GM18519 (cell line): ENCODE results near the gene LRRC23.

Source experiments
- ATAC-seq: cut with Tn5 transposase; IDR thresholded peaks from one replicate; pipeline ENCODE4 v1.9.1; 2021; ENCODE audit warnings: mild to moderate bottlenecking, moderate library complexity; ENCODE audit not compliant: unreplicated experiment, low FRiP score

Gene LRRC23

DNA sequence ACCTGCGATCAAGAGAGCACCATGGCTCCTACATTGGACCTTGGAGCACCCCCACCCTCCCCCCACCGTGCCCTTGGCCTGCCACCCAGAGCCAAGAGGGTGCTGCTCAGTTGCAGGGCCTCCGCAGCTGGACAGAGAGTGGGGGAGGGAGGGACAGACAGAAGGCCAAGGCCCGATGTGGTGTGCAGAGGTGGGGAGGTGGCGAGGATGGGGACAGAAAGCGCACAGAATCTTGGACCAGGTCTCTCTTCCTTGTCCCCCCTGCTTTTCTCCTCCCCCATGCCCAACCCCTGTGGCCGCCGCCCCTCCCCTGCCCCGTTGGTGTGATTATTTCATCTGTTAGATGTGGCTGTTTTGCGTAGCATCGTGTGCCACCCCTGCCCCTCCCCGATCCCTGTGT lies 37.2 kb downstream of the LRRC23 start:
- ATAC-seq = no peak

- no peak for ATAC-seq
These were observed 37.7 kb downstream of the LRRC23 start for GRCh38 chr12:6942331-6942665.

GRCh38 chr12:6943389-6943721 lies 38.7 kb downstream of the LRRC23 start:
- ATAC-seq = no peak

DNA sequence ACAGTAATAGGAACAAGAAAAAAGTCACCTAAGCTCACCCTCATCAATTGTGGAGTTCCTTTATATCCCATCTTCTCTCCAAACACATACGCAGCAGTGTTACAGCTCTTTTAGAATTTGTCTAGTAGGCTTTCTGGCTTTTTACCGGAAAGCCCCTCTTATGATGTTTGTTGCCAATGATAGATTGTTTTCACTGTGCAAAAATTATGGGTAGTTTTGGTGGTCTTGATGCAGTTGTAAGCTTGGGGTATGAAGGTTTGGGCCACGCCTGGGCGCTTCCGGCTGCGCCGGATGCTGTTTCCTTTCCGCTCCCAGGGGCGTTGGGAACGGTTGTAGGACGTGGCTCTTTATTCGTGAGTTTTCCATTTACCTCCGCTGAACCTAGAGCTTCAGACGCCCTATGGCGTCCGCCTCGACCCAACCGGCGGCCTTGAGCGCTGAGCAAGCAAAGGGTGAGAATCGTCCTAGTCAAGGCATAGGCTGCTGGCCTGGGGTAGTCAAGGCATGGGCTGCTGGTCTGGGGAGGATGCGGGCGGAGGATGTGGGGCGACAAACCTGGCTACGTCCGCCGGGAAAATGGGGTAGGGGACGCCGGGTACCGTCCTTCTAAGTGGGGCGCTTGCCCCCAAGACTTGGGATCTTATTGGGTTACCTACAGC lies 39.2 kb downstream of the LRRC23 start, which contains the start of the genes C12orf57 and RNU7-1:
TSS of gene C12orf57 (plus strand) at position 301 of the 659 bp plus-strand sequence. CDS start at position 401, 100 bp downstream.
TSS of gene RNU7-1 (plus strand) at position 95 of the 659 bp plus-strand sequence.
- no peak for ATAC-seq

GRCh38 chr12:6944381-6945186 lies 40.0 kb downstream of the LRRC23 start:
- no peak for ATAC-seq

- no peak for ATAC-seq
These were observed 41.0 kb downstream of the LRRC23 start for GRCh38 chr12:6945613-6946012.

DNA sequence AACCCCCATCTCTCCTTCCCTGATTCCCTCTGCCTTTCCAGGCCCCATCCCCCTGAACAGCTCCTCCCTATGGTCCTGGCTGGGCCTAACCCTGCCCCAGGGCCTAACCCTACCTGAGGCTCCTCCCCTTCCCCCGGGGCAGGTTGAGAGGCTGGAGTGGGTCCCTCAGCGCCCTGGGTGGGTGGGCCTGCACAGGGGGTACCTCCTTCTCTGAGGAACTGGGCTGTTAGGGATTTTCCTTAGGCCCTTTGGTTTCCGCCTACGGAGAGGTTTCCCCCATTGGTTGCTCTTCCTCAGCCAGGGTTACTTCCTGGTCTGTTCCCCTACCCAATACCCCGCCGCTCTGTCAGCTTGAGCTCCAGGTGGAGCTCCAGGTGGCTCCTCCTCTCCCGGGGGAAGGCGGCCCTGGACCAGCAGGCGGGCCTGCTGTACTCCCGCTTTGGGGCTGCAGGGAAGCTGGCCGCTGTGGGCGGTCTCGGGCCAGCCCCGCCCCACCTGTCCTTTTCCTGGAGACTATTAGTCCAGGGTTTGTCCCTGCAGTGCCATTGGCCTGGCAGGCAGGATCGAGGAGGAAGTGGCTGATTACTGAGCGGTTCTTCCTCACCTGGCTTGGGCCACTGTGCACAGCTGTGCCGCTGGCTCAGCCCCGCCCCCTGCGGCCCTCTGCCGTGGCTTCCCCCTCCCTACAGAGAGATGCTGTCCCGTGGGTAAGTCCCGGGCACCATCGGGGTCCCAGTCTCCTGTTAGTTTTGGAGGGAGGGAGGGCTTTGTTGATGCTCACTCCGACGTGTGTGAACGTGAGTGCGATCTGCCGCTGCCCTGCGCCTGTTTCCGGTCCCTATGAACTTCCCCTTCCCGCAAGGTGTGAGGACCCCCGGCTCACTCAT lies 41.7 kb downstream of the LRRC23 start:
- ATAC-seq = no peak

DNA sequence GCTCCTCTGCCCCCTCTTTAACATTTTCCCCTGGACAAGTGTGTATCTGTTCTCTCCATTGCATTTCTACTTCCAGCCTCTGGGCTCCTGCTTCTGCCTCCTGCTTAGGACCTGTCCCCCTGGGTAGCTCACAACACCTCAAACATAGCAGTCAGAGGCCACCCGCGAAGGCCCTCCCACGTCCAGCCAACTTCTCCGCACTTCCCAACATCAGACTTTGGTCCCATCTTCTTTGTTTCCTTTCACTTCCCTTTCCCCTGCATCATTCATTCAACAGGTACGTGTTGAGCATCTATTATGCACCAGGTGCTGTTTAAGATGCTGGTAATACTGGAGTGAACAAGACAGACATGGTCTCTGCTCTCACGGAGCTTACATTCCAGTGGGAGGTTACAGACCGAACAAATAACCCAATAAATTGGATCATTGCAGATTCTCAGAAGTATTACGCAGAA lies 42.3 kb downstream of the LRRC23 start:
- no peak for ATAC-seq

DNA sequence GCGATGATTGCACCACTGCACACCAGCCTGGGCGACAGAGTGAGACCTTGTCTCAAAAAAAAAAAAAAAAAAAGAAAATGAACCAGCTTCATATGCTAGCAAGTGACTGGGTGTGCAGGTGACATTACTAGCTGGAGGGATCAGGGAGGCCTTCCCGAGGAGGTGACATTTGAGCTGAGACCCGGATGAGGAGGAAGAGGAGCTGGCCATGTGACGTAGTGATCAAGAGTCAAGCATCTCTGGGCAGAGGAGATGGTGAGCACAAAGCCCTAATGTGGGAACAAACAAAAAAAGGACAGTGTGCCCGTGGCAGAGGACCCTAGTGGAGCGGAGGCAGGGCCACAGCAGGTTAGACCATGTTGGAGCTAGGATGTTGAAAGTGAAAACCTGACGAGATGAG lies 43.0 kb downstream of the LRRC23 start:
- ATAC-seq = no peak

DNA sequence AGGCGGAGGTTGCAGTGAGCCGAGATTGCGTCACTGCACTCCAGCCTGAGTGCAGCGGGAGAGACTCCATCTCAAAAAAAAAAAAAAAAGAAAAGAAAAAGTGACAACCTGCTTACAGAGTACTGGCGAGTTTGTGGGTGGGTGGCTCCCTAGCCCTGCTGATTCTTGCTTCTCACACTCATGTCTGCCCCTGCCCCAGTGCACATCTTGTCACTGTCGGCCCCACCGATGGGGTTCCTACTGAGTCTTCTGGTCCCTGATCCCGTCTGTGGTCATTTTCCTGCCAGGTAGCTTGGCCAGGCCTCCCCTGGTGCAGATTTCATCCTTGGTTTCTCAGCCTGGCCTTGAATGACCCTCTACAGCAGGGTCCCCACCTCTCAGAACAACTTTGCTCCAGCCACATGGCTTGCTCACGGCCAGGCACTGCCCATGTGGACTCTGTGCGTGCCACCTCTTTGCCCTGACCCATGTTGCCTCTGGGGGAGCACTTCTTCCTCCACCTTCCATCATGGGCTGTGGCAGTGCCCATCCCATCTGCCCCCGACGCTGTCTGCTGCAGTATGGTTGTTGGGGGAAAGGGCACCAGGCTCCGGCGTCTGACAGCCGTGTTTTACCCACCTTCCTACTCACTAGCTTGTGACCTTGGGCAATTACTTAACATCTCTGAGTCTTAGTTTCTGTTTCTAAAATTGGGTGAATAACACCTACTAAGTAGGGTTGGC lies 44.4 kb downstream of the LRRC23 start:
- ATAC-seq = no peak

GRCh38 chr12:6950401-6950801 lies 45.8 kb downstream of the LRRC23 start:
- ATAC-seq = no peak

DNA sequence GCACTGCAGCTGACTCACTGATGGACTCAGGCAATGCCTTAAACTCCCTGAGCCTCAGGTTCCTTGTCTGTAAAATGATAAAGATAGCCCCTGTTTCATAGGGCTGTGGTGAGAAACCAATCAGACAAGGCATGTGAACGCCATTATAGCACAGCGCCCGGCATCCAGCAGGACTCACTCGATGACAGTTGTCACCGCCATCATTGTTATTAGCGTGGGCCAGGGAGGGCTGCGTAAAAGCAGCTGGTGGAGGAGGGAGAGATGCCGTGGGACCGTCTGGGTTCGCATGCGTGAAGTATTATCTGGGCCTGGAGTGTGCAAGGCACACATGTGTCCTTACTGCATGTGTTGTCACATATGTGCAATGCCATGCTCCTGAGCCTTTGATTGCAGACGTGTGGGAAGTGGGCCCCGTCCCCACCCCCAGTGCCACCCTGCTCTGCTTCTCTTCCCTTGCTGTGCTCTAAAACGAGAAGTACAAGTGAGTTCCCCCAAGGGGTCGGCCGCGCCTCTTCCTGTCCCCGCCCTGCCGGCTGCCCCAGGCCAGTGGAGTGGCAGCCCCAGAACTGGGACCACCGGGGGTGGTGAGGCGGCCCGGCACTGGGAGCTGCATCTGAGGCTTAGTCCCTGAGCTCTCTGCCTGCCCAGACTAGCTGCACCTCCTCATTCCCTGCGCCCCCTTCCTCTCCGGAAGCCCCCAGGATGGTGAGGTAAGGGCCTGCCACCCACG lies 46.4 kb downstream of the LRRC23 start, which contains the start of gene PTPN6:
TSS of gene PTPN6 (plus strand) at position 546 of the 730 bp plus-strand sequence. CDS start at position 703, 157 bp downstream.
- no peak for ATAC-seq

DNA sequence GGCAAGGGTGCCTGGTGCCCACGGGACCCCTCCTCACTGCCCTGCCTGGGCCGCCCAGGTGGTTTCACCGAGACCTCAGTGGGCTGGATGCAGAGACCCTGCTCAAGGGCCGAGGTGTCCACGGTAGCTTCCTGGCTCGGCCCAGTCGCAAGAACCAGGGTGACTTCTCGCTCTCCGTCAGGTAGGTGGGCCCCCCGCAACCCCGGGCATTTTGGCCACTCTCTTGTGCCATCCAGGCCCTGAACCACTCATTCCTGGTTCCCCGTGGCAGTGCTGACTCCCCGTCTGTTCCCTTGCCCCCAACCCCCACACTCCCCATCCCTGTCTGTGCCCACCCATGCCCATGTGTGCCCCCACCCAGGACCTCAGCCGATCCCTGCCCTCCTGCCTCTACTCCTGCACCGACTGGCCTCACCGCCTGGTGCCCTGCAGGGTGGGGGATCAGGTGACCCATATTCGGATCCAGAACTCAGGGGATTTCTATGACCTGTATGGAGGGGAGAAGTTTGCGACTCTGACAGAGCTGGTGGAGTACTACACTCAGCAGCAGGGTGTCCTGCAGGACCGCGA lies 47.0 kb downstream of the LRRC23 start:
- no peak for ATAC-seq

DNA sequence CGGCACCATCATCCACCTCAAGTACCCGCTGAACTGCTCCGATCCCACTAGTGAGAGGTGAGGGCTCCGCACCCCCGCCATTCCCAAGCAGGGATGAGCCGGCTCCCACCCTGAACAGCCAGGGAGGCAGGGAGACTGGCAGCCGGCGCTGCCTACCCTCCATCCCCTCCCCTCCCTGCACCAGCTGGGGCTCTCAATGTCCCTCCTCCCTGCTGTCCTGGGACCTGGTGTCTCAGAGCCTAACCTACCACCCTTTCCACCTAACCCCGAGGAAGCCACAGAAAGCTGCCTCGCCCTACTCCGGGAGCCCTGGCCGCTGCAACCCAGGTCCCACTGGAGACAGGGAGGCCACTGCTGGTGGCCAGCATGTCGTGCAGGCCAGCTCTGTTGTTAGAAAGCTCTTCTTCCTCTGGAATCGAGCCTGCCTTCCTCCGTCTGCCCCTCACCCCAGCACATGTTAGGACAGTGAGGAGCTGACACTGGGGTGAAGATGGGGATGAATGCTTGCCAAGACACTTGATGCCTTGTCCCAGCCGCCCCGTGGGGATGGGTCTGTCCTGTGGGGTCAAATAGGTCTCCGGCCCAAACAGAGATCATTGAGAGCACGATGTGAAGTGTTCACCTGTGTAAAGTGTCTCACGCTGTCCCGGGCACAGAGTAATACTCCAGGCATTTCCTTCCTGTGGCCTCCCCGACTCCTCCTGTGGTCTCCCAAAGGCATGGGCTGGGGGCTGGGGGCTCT lies 47.7 kb downstream of the LRRC23 start:
- ATAC-seq = no peak

- no peak for ATAC-seq
These were observed 48.3 kb downstream of the LRRC23 start for GRCh38 chr12:6952863-6953441.

DNA sequence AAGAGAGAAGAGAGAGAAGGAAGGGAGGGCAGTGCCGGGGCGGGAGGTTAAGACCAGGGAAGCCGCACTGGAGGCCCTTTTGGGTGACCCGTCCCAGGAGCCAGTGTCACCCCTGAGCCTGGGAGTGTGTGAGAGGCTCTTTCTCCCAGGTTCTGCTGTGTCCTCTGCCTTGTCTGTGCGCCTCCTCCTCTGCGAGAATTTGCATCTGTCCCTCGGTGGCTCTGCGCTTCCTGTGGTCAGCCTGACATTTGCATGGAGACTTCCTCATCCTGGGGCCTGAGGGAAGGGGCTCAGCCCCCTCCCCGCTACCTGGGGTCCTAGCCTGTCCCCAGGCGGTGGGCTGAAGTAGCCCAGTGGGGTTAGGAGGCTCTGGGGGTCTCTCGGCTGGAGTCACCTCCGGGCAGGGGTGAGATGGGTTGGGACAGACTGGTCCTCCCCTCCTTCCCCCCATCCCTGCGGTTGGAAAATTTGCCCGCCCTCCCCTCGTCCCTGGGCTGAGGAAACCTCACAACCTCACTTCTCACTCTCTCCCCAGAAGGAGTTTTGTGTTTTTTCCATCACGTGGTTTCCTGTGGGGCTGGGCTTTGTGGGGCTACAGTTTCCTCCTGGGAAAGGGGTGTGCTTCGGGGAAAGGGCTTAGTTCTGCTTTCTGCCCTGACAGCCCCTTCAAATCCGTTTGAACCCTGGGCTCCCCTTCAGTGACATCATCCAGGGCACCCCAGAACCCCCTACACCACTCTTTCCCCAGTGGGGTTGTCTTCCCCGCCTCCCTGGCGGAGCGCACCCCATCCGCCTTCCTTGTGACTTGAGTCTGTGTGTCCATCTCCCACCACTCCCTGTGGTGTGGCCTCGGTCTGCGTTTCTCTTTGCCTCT lies 49.1 kb downstream of the LRRC23 start:
- ATAC-seq = peak; percentile 30
